Endothelial cell of umbilical vein (primary cell): ENCODE measurements around the gene GEN1. TPM values are rescaled to one million over a fixed set of nuclear protein-coding genes. Genes with fewer than 3 reads are reported as not detected.

Experiments used
- BruUV-seq: library from RNA; stranded (reverse); fragments of 400-500 nt; replicated peaks from 2 replicates; lab custom pipeline; 2021; lab: Mats Ljungman, UMichigan
- CTCF ChIA-PET: fragments of 300-600, 350-600 bp; sonication (Branson Sonifier 250); formaldehyde crosslinking; loops from one replicate; lab custom pipeline; 2021; ENCODE audit warnings: antibody characterized with exemption, inconsistent platforms; lab: Charles Lee
- POLR2A ChIA-PET: fragments of 300-600, 350-600 bp; sonication (Branson Sonifier 250); formaldehyde crosslinking; loops from one replicate; lab custom pipeline; 2021; ENCODE audit warnings: antibody characterized with exemption, inconsistent platforms; lab: Charles Lee
- DNase-seq: peaks from one replicate; pipeline ENCODE4 v3.0.0-alpha.2; 2011; ENCODE audit warnings: low read depth, low spot score
- FAIRE-seq: peaks from 2 replicates; lab custom pipeline; 2011; peaks lifted over from hg19 to GRCh38; lab: Jason Lieb, UNC
- H2AFZ ChIP-seq: 2 replicates; pipeline ENCODE4 v1.6.0; 2012; ENCODE audit warnings: low read depth, low read length, control low read depth, inconsistent platforms
- H3K27ac ChIP-seq: 2 replicates; pipeline ENCODE4 v1.5.1; 2011; ENCODE audit warnings: low read depth, mild to moderate bottlenecking, control low read depth, low read length, moderate library complexity; ENCODE audit not compliant: insufficient read depth
- H3K27me3 ChIP-seq, 2 experiments: 2 replicates each; pipeline versions ENCODE4 v1.6.0 to v1.6.1; 2011; ENCODE audit warnings: low read length in 2 of 2, mixed read lengths in 1 of 2; ENCODE audit not compliant: control insufficient read depth in 2 of 2, insufficient read depth in 2 of 2
- H3K36me3 ChIP-seq, 2 experiments: 2 replicates in 1 of 2; 3 replicates in 1 of 2; pipeline ENCODE4 v1.5.1; 2011; ENCODE audit warnings: low read length in 2 of 2, mild to moderate bottlenecking in 1 of 2, moderate library complexity in 1 of 2; ENCODE audit not compliant: control insufficient read depth in 2 of 2, insufficient read depth in 2 of 2; ENCODE audit errors: extremely low read depth in 1 of 2
- H3K4me1 ChIP-seq: 3 replicates; pipeline ENCODE4 v1.5.1; 2011; ENCODE audit warnings: mild to moderate bottlenecking, low read length; ENCODE audit not compliant: control insufficient read depth, insufficient read depth; ENCODE audit errors: extremely low read depth
- H3K4me2 ChIP-seq: 2 replicates; pipeline ENCODE4 v1.6.1; 2011; ENCODE audit warnings: low read length, control low read depth, mixed read lengths; ENCODE audit not compliant: insufficient read depth
- H3K4me3 ChIP-seq, 3 experiments: fragments of 200-600 bp in 1 of 3; sonication (generic), shearing (Covaris generic) in 1 of 3; replicated peaks in 1 of 3; 2 replicates each; pipeline ENCODE4 v1.5.1; 2011 to 2016; ENCODE audit warnings: control low read depth in 3 of 3, low read length in 3 of 3, mild to moderate bottlenecking in 2 of 3, inconsistent platforms in 1 of 3, low read depth in 1 of 3, moderate library complexity in 1 of 3; ENCODE audit not compliant: insufficient read depth in 1 of 3
- H3K79me2 ChIP-seq: 2 replicates; pipeline ENCODE4 v1.6.0; 2012; ENCODE audit warnings: low read length, inconsistent platforms; ENCODE audit not compliant: control insufficient read depth, insufficient read depth
- H3K9ac ChIP-seq: replicated peaks from 2 replicates; pipeline ENCODE3; 2011; ENCODE audit warnings: low read length, control low read depth; ENCODE audit not compliant: insufficient read depth; ENCODE audit errors: extremely low read depth
- H3K9me1 ChIP-seq: replicated peaks from 3 replicates; pipeline ENCODE4 v1.6.0; 2011; ENCODE audit warnings: mild to moderate bottlenecking, low read length; ENCODE audit not compliant: control insufficient read depth, insufficient read depth; ENCODE audit errors: extremely low read depth
- H3K9me3 ChIP-seq: replicated peaks from 2 replicates; pipeline ENCODE4 v1.5.1; 2012; ENCODE audit warnings: low read length, inconsistent platforms; ENCODE audit not compliant: control insufficient read depth, insufficient read depth
- H4K20me1 ChIP-seq: replicated peaks from 2 replicates; pipeline ENCODE3; 2011; ENCODE audit warnings: mild to moderate bottlenecking, low read length; ENCODE audit not compliant: control insufficient read depth, insufficient read depth; ENCODE audit errors: extremely low read depth
- EZH2 ChIP-seq: IDR thresholded peaks from 2 replicates; pipeline ENCODE4 v1.6.1; 2012; ENCODE audit warnings: borderline replicate concordance, low read depth, mild to moderate bottlenecking, moderate library complexity, low read length, inconsistent platforms; ENCODE audit not compliant: severe bottlenecking
- FOS ChIP-seq: IDR thresholded peaks from 2 replicates; pipeline ENCODE4 v1.6.1; 2011; ENCODE audit warnings: mild to moderate bottlenecking, low read length, moderate library complexity, borderline replicate concordance; ENCODE audit not compliant: insufficient read depth
- GATA2 ChIP-seq: IDR thresholded peaks from 2 replicates; pipeline ENCODE4 v1.7.0; 2011; ENCODE audit warnings: low read depth, mild to moderate bottlenecking, moderate library complexity, mixed read lengths, low read length; ENCODE audit not compliant: insufficient read length, insufficient read depth
- JUN ChIP-seq: IDR thresholded peaks from 2 replicates; pipeline ENCODE4 v1.6.1; 2011; ENCODE audit warnings: borderline replicate concordance, low read depth; ENCODE audit not compliant: insufficient read length, insufficient read depth
- MYC ChIP-seq: IDR thresholded peaks from one replicate; pipeline ENCODE4 v1.6.1; 2011; ENCODE audit warnings: mild to moderate bottlenecking, low read depth, low read length
- POLR2A ChIP-seq: IDR thresholded peaks from 2 replicates; pipeline ENCODE4 v1.6.1; 2012; ENCODE audit warnings: low read depth, mild to moderate bottlenecking, control low read depth, low read length
- POLR2AphosphoS5 ChIP-seq: IDR thresholded peaks from 2 replicates; pipeline ENCODE4 v1.6.1; 2012; ENCODE audit warnings: low read depth, mild to moderate bottlenecking, control low read depth, low read length, moderate library complexity; ENCODE audit not compliant: insufficient read depth
- dilution Hi-C: fragments of 300-500 bp; cut with MboI; formaldehyde crosslinking; loops from one replicate; pipeline ENCODE4 v1.15.0; 2019; ENCODE audit warnings: low sequenced_read_pairs; ENCODE audit not compliant: extremely low pct_ligation_motif_present
- intact Hi-C: fragments of 100-400 bp; cut with micrococcal nuclease; formaldehyde crosslinking; loops from one replicate; pipeline ENCODE4 v1.10.0; 2022
- polyA plus RNA-seq, 4 experiments: library from polyadenylated mRNA; depleted of rRNA in 3 of 4; stranded (reverse) in 3 of 4; unstranded in 1 of 4; fragments of >200 nt; gene quantifications; 2 replicates each; pipeline versions ENCODE4 v1.2.1 to v1.2.3, GENCODE V29; 2011 to 2012; ENCODE audit warnings: missing spikeins in 1 of 4
- total RNA-seq: library from RNA; stranded (reverse); gene quantifications from 2 replicates; pipeline ENCODE4 v1.2.3, GENCODE V29; 2021
- TF ChIP-seq, protein P1 (sequence below), 2 donors: IDR thresholded peaks; 1 replicate in 1 of 2; 2 replicates in 1 of 2; pipeline ENCODE4 v1.5.1; 2011; ENCODE audit warnings: low read length in 2 of 2, mild to moderate bottlenecking in 2 of 2, moderate library complexity in 2 of 2, control low read depth in 1 of 2, inconsistent platforms in 1 of 2, low read depth in 1 of 2; ENCODE audit not compliant: insufficient read depth in 1 of 2; ENCODE audit errors: extremely low read depth in 1 of 2
- TF ChIP-seq, protein P2 (sequence below): IDR thresholded peaks from 2 replicates; pipeline ENCODE4 v1.6.1; 2011; ENCODE audit not compliant: insufficient read depth, insufficient read length

The GEN1 gene
- total and polyA plus RNA-seq, 2 donors (not counting 3 experiments of a cell fraction or from before 2014, with no cell fraction given) = 8.1 to 29.6 TPM

DNA sequence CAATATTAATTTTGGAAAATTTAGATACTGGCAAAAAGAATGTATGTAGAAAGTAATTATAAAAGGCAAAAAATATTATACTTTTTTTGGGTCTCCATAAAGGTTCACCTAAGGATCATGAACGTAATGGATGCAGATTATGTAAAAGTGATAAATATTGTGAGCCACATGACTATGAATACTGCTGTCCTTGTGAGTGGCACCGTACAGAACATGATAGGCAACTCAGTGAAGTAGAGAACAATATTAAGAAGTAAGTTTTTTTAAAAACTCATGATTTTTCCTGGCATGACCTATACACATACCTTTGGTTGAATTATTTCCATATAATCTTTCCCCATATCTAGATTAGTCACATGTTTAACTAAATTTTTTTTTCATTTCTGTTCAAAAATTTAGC is 18.6 kb downstream of the GEN1 start:
- no peak for FAIRE-seq
- DNase-seq = no peak
- no TSS peak for BruUV-seq
- Histone ChIP-seq H3K9ac (no peak overlapping the region), H3K27ac (no peak overlapping the region), H3K9me1 (no peaks in the 10 kb centered on the region), H3K4me3 (no peak overlapping the region), H3K36me3 (peaks cover 0 to 5% of the 10 kb centered on the region in 2 experiments), H3K27me3 (no peaks in the 10 kb centered on the region), H3K79me2 (no peaks in the 10 kb centered on the region), H2AFZ (no peak overlapping the region), H3K4me1 (no peaks in the 10 kb centered on the region), H3K4me2 (no peak overlapping the region), H4K20me1 (no peaks in the 10 kb centered on the region), H3K9me3 (no peaks in the 10 kb centered on the region)
- ChIA-PET CTCF (interaction anchor here (0.7 kb wide), 1 partner anchor 14 kb away, joined by 3 read pairs; no protein-coding TSS in a partner anchor), POLR2A (no interaction called here)
- TF ChIP-seq FOS = no peak
- TF ChIP-seq MYC = no peak
- TF ChIP-seq POLR2A = no peak
- no peak for TF ChIP-seq GATA2
- TF ChIP-seq, protein P1, sequence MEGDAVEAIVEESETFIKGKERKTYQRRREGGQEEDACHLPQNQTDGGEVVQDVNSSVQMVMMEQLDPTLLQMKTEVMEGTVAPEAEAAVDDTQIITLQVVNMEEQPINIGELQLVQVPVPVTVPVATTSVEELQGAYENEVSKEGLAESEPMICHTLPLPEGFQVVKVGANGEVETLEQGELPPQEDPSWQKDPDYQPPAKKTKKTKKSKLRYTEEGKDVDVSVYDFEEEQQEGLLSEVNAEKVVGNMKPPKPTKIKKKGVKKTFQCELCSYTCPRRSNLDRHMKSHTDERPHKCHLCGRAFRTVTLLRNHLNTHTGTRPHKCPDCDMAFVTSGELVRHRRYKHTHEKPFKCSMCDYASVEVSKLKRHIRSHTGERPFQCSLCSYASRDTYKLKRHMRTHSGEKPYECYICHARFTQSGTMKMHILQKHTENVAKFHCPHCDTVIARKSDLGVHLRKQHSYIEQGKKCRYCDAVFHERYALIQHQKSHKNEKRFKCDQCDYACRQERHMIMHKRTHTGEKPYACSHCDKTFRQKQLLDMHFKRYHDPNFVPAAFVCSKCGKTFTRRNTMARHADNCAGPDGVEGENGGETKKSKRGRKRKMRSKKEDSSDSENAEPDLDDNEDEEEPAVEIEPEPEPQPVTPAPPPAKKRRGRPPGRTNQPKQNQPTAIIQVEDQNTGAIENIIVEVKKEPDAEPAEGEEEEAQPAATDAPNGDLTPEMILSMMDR (IDR thresholded peaks at IDR 0.05; ENCODE audit: extremely low read depth in 1 of 2, insufficient read depth in 1 of 2, low read depth in 1 of 2, low read length in 2 of 2) = no peak
- TF ChIP-seq POLR2AphosphoS5 = no peak
- TF ChIP-seq JUN = no peak
- TF ChIP-seq EZH2 = no peak
- TF ChIP-seq, protein P2, sequence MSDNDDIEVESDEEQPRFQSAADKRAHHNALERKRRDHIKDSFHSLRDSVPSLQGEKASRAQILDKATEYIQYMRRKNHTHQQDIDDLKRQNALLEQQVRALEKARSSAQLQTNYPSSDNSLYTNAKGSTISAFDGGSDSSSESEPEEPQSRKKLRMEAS = no peak
- intact Hi-C loops = no loop called here
- dilution Hi-C loops = no loop called here
